T-helper 2 cell (primary cell): ENCODE measurements around the gene MTSS2.
A peak's percentile ranks its signal among the peaks of the same experiment; 100 is the strongest.

ENCODE experiments used
- DNase-seq, 5 experiments: peaks; one replicate each; pipeline versions ENCODE4 v3.0.0 to v3.0.0-alpha.2; 2012 to 2022

MTSS2 gene

GRCh38 chr16:70665806-70666735, 19.8 kb downstream of the MTSS2 start:
- DNase-seq: no peak

- DNase-seq: no peak
Measured at GRCh38 chr16:70665113-70665694, 20.6 kb downstream of the MTSS2 start.

GRCh38 chr16:70664325-70665112, 21.3 kb downstream of the MTSS2 start:
- DNase-seq: no peak

- no peak for DNase-seq
Measured at GRCh38 chr16:70663524-70664324, 22.1 kb downstream of the MTSS2 start.

GRCh38 chr16:70662991-70663523, 22.8 kb downstream of the MTSS2 start:
- DNase-seq: no peak

GRCh38 chr16:70661918-70662641, 23.8 kb downstream of the MTSS2 start:
- no peak for DNase-seq

GRCh38 chr16:70661534-70661917, 24.3 kb downstream of the MTSS2 start:
- no peak for DNase-seq

- DNase-seq: no peak
Measured at GRCh38 chr16:70660672-70661350, 25.0 kb downstream of the MTSS2 start.

- DNase-seq: no peak
Measured at GRCh38 chr16:70659953-70660671, 25.7 kb downstream of the MTSS2 start.

GRCh38 chr16:70659546-70659945, 26.3 kb downstream of the MTSS2 start:
- DNase-seq: no peak

- DNase-seq: no peak
Measured at GRCh38 chr16:70658921-70659320, 26.9 kb downstream of the MTSS2 start.

- no peak for DNase-seq
Measured at GRCh38 chr16:70657956-70658355, 27.9 kb downstream of the MTSS2 start.

GRCh38 chr16:70656712-70657263, 29.1 kb downstream of the MTSS2 start:
- no peak for DNase-seq

GRCh38 chr16:70656065-70656711, 29.7 kb downstream of the MTSS2 start:
- no peak for DNase-seq

- DNase-seq: peak; percentile 29 to 74 (median 56)
Measured at GRCh38 chr16:70653809-70654771, 31.8 kb downstream of the MTSS2 start.

- no peak for DNase-seq
Measured at GRCh38 chr16:70653406-70653805, 32.4 kb downstream of the MTSS2 start.

- no peak for DNase-seq
Measured at GRCh38 chr16:70652322-70652721, 33.5 kb downstream of the MTSS2 start.

- DNase-seq: no peak
Measured at GRCh38 chr16:70651524-70651923, 34.3 kb downstream of the MTSS2 start.
